Measurements from ENCODE around the gene DIABLO.

The DIABLO gene

GRCh38 chr12:122174155-122174845 lies 51.6 kb downstream of the DIABLO start, which contains the start of gene IL31:
IL31 (minus strand) TSS chr12:122174221; CDS start chr12:122174172, 49 bp downstream.
- Histone ChIP-seq H3K4me3 (replicated peaks; ENCODE audit: insufficient read depth, low read length) (no peak within 1 kb of the TSS), H3K27ac (replicated peaks) (no peak within 1 kb of the TSS), H3K27me3 (ENCODE audit: insufficient read depth, poor library complexity, severe bottlenecking) (no peaks in the 10 kb centered on the region)
- DNase-seq (ENCODE audit: low read depth in 1 of 2, low spot score in 1 of 2) = no peak
- TF ChIP-seq CTCF (IDR thresholded peaks at IDR 0.05; ENCODE audit: insufficient read depth, low read length) = no peak
- no peak for TF ChIP-seq SPI1 (IDR thresholded peaks at IDR 0.05; ENCODE audit: borderline replicate concordance, low read depth)
- no peak for TF ChIP-seq POLR2AphosphoS5 (IDR thresholded peaks at IDR 0.05; ENCODE audit: low read depth)
- no peak for TF ChIP-seq REST (IDR thresholded peaks at IDR 0.05; ENCODE audit: insufficient replicate concordance, low read depth)
- TF ChIP-seq GABPA (IDR thresholded peaks at IDR 0.05; ENCODE audit: low read depth) = no peak

- no peak for DNase-seq (ENCODE audit: low read depth in 1 of 2, low spot score in 1 of 2)
- no peak for TF ChIP-seq SPI1 (IDR thresholded peaks at IDR 0.05; ENCODE audit: borderline replicate concordance, low read depth)
- TF ChIP-seq POLR2AphosphoS5 (IDR thresholded peaks at IDR 0.05; ENCODE audit: low read depth) = no peak
- no peak for TF ChIP-seq GABPA (IDR thresholded peaks at IDR 0.05; ENCODE audit: low read depth)
- no peak for TF ChIP-seq REST (IDR thresholded peaks at IDR 0.05; ENCODE audit: insufficient replicate concordance, low read depth)
- TF ChIP-seq CTCF (IDR thresholded peaks at IDR 0.05; ENCODE audit: insufficient read depth, low read length) = no peak
- no peak overlapping the region for H3K4me3 ChIP-seq (replicated peaks; ENCODE audit: insufficient read depth, low read length)
- no peak overlapping the region for H3K27ac ChIP-seq (replicated peaks)
- H3K27me3 ChIP-seq (ENCODE audit: insufficient read depth, poor library complexity, severe bottlenecking) = no peaks in the 10 kb centered on the region
Measured at GRCh38 chr12:122172262-122172939, 53.5 kb downstream of the DIABLO start.

GRCh38 chr12:122171399-122171798 lies 54.5 kb downstream of the DIABLO start:
- no peak overlapping the region for H3K4me3 ChIP-seq (replicated peaks; ENCODE audit: insufficient read depth, low read length)
- TF ChIP-seq SPI1 (IDR thresholded peaks at IDR 0.05; ENCODE audit: borderline replicate concordance, low read depth) (no peak), REST (IDR thresholded peaks at IDR 0.05; ENCODE audit: insufficient replicate concordance, low read depth) (no peak), POLR2AphosphoS5 (IDR thresholded peaks at IDR 0.05; ENCODE audit: low read depth) (no peak), CTCF (IDR thresholded peaks at IDR 0.05; ENCODE audit: insufficient read depth, low read length) (no peak), GABPA (IDR thresholded peaks at IDR 0.05; ENCODE audit: low read depth) (no peak)
- no peak overlapping the region for H3K27ac ChIP-seq (replicated peaks)
- H3K27me3 ChIP-seq (ENCODE audit: insufficient read depth, poor library complexity, severe bottlenecking) = no peaks in the 10 kb centered on the region
- DNase-seq (ENCODE audit: low read depth in 1 of 2, low spot score in 1 of 2) = no peak
